HepG2 (cell line): ENCODE measurements around the gene FMNL2. TPM values are rescaled to one million over a fixed set of nuclear protein-coding genes. Genes with fewer than 3 reads are reported as not detected.

Experiments
- ATAC-seq: fragments of 200-7000 bp; cut with Tn5 transposase; 3 replicates; pipeline ENCODE4 v1.9.1; 2020; ENCODE audit warnings: mild to moderate bottlenecking, moderate library complexity
- BruUV-seq: library from RNA; stranded (reverse); fragments of 400-500 nt; replicated peaks from 2 replicates; lab custom pipeline; 2021; lab: Mats Ljungman, UMichigan
- CTCF ChIA-PET: fragments of 300-600 bp; formaldehyde crosslinking; extraction: SDS; loops from one replicate; lab custom pipeline; 2021; ENCODE audit warnings: low total read pairs, inconsistent platforms, low intra/inter-chr PET ratio; lab: Yijun Ruan, JAX
- POLR2A ChIA-PET: fragments of 350-600 bp; sonication (Branson Sonifier 250); formaldehyde crosslinking; loops from one replicate; lab custom pipeline; 2020; ENCODE audit warnings: antibody characterized with exemption, inconsistent platforms; lab: Yijun Ruan, JAX
- DNase-seq: peaks from one replicate; pipeline ENCODE4 v3.0.0-alpha.2; 2015; ENCODE audit warnings: low spot score
- FAIRE-seq: peaks from 3 replicates; lab custom pipeline; 2011; peaks lifted over from hg19 to GRCh38; lab: Jason Lieb, UNC
- H2AFZ ChIP-seq: one replicate; pipeline ENCODE4 v1.6.1; 2011; ENCODE audit warnings: low read length, inconsistent platforms
- H3K27ac ChIP-seq: fragments of 300-600 bp; 3 replicates; pipeline ENCODE4 v1.8.0; 2011; ENCODE audit warnings: mixed run types, mild to moderate bottlenecking, mixed read lengths, low read length, inconsistent platforms; ENCODE audit not compliant: insufficient read depth; ENCODE audit errors: extremely low read length
- H3K27me3 ChIP-seq, 2 experiments: fragments of 200-600 bp in 1 of 2; 2 replicates in 1 of 2; 3 replicates in 1 of 2; pipeline versions ENCODE4 v1.6.0 to v1.8.0; 2011; ENCODE audit warnings: low read length in 2 of 2, mild to moderate bottlenecking in 2 of 2, moderate library complexity in 2 of 2, inconsistent platforms in 1 of 2; ENCODE audit not compliant: insufficient read depth in 2 of 2, control insufficient read depth in 1 of 2
- H3K36me3 ChIP-seq, 2 experiments: fragments of 200-600 bp in 1 of 2; replicated peaks in 1 of 2; 2 replicates in 1 of 2; 3 replicates in 1 of 2; pipeline versions ENCODE4 v1.5.1 to v1.8.0; 2011; ENCODE audit warnings: low read length in 2 of 2, inconsistent platforms in 1 of 2; ENCODE audit not compliant: insufficient read depth in 2 of 2, control insufficient read depth in 1 of 2
- H3K4me1 ChIP-seq: 2 replicates; pipeline ENCODE4 v1.5.1; 2012; ENCODE audit warnings: low read length, inconsistent platforms; ENCODE audit not compliant: insufficient read depth
- H3K4me2 ChIP-seq: 2 replicates; pipeline ENCODE4 v1.6.0; 2011; ENCODE audit warnings: low read depth, low read length, inconsistent platforms
- H3K4me3 ChIP-seq, 3 experiments: fragments of 200-600 bp in 1 of 3; sonication (generic), shearing (Covaris generic) in 1 of 3; replicated peaks in 1 of 3; 2 replicates each; pipeline ENCODE4 v1.5.1; 2011 to 2016; ENCODE audit warnings: low read length in 3 of 3, inconsistent platforms in 2 of 3, low read depth in 2 of 3, mild to moderate bottlenecking in 2 of 3, control low read depth in 1 of 3, mixed read lengths in 1 of 3; ENCODE audit not compliant: insufficient read depth in 1 of 3
- H3K79me2 ChIP-seq: one replicate; pipeline ENCODE4 v1.6.1; 2011; ENCODE audit warnings: low read length, inconsistent platforms; ENCODE audit not compliant: insufficient read depth
- H3K9ac ChIP-seq: 2 replicates; pipeline ENCODE4 v1.6.0; 2011; ENCODE audit warnings: mild to moderate bottlenecking, low read depth, low read length, inconsistent platforms; ENCODE audit not compliant: insufficient read depth
- H3K9me3 ChIP-seq: 2 replicates; pipeline ENCODE4 v1.5.1; 2012; ENCODE audit warnings: mild to moderate bottlenecking, low read length
- H4K20me1 ChIP-seq: 2 replicates; pipeline ENCODE4 v1.6.0; 2011; ENCODE audit warnings: inconsistent platforms, mild to moderate bottlenecking, low read length, moderate library complexity; ENCODE audit not compliant: insufficient read depth
- ARNTL ChIP-seq: sonication (generic); formaldehyde crosslinking; IDR thresholded peaks from 2 replicates; pipeline ENCODE4 v1.4.0; 2020; ENCODE audit warnings: mild to moderate bottlenecking, missing genetic modification reagents
- GABPB1 ChIP-seq: IDR thresholded peaks from 2 replicates; pipeline ENCODE4 v1.6.1; 2016; ENCODE audit warnings: mild to moderate bottlenecking, missing genetic modification reagents, moderate library complexity, missing compliant biosample characterization
- GRHL1 ChIP-seq: sonication (generic); formaldehyde crosslinking; conservative IDR thresholded peaks from 2 replicates; pipeline ENCODE4 v1.8.0; 2022; ENCODE audit warnings: missing genetic modification reagents
- KLF11 ChIP-seq: IDR thresholded peaks from 2 replicates; pipeline ENCODE4 v1.6.1; 2016; ENCODE audit warnings: missing compliant biosample characterization
- MEIS2 ChIP-seq: sonication (generic); formaldehyde crosslinking; IDR thresholded peaks from 2 replicates; pipeline ENCODE4 v1.9.0; 2021; ENCODE audit warnings: mild to moderate bottlenecking, missing genetic modification reagents
- MZF1 ChIP-seq: sonication (generic); formaldehyde crosslinking; IDR thresholded peaks from 2 replicates; pipeline ENCODE4 v1.8.1; 2023; ENCODE audit warnings: mild to moderate bottlenecking, missing genetic modification reagents, borderline replicate concordance
- NR2C2 ChIP-seq: sonication (generic); formaldehyde crosslinking; IDR thresholded peaks from 2 replicates; pipeline ENCODE4 v1.4.0; 2020; ENCODE audit warnings: missing genetic modification reagents, mild to moderate bottlenecking, moderate library complexity, borderline replicate concordance
- PHF21A ChIP-seq: sonication (generic); formaldehyde crosslinking; IDR thresholded peaks from 2 replicates; pipeline ENCODE4 v1.5.0; 2020; ENCODE audit warnings: mild to moderate bottlenecking, missing genetic modification reagents
- REST ChIP-seq, 2 experiments: IDR thresholded peaks; 2 replicates each; pipeline ENCODE4 v1.6.1; 2011 to 2012; ENCODE audit warnings: low read length in 2 of 2, borderline replicate concordance in 1 of 2, low read depth in 1 of 2, mild to moderate bottlenecking in 1 of 2, moderate library complexity in 1 of 2
- SMYD3 ChIP-seq: sonication (generic); formaldehyde crosslinking; IDR thresholded peaks from 2 replicates; pipeline ENCODE4 v1.8.1; 2023; ENCODE audit warnings: mild to moderate bottlenecking, missing genetic modification reagents
- THRA ChIP-seq: sonication (generic); formaldehyde crosslinking; IDR thresholded peaks from 2 replicates; pipeline ENCODE4 v1.4.0; 2020; ENCODE audit warnings: missing genetic modification reagents, borderline replicate concordance
- ZNF335 ChIP-seq: sonication (generic); formaldehyde crosslinking; IDR thresholded peaks from 2 replicates; pipeline ENCODE4 v1.4.0; 2020; ENCODE audit warnings: missing genetic modification reagents
- ZSCAN29 ChIP-seq: sonication (generic); formaldehyde crosslinking; conservative IDR thresholded peaks from 2 replicates; pipeline ENCODE4 v1.4.0; 2020; ENCODE audit warnings: mild to moderate bottlenecking, missing genetic modification reagents
- WGBS: methylation state at CpG from one replicate; pipeline ENCODE4 v1.1.6; 2017; ENCODE audit warnings: low lambda C conversion rate; 5-methylcytosine and 5-hydroxymethylcytosine counted together
- in situ Hi-C: cut with HindIII; loops from 2 replicates; pipeline ENCODE4 v1.10.0; 2017; ENCODE audit warnings: low pct_unique_long_range_greater_than_20kb; ENCODE audit not compliant: extremely low pct_ligation_motif_present
- intact Hi-C: fragments of 100-400 bp; cut with micrococcal nuclease; formaldehyde crosslinking; loops from one replicate; pipeline ENCODE4 v1.10.0; 2022; ENCODE audit not compliant: unreplicated experiment
- polyA plus RNA-seq, 8 experiments: library from polyadenylated mRNA; depleted of rRNA in 3 of 8; stranded (reverse) in 7 of 8; unstranded in 1 of 8; fragments of >200 nt; fragmentation: Illumina TruSeq in 4 of 8; extraction: Trizol in 4 of 8; gene quantifications; 2 replicates each; pipeline versions ENCODE4 v1.2.1 to v1.2.3, GENCODE V29; 2011 to 2016; ENCODE audit warnings: low read depth in 4 of 8, missing spikeins in 1 of 8, mixed read lengths in 1 of 8; ENCODE audit not compliant: insufficient read depth in 1 of 8
- total RNA-seq, 5 experiments: library from RNA; depleted of rRNA; stranded (reverse); fragments of >200 nt; fragmentation: Illumina TruSeq; extraction: Trizol; gene quantifications; 2 replicates each; pipeline ENCODE4 v1.2.3, GENCODE V29; 2016; ENCODE audit warnings: low read depth in 1 of 5

Gene FMNL2
- total and polyA plus RNA-seq, 2 of the 13 experiments (the other 11 are each of a cell fraction or from before 2014, with no cell fraction given): 66.5 to 67.7 TPM

- TF ChIP-seq PHF21A (CRISPR knock-in tag): no peak
- no peak for TF ChIP-seq GRHL1
- TF ChIP-seq SMYD3: no peak
- TF ChIP-seq MZF1 (CRISPR knock-in tag): no peak
Measured at GRCh38 chr2:152483276-152484063, 148.5 kb downstream of the FMNL2 start (continued).

GRCh38 chr2:152485954-152486736 is 151.2 kb downstream of the FMNL2 start:
- Histone ChIP-seq H3K9ac (peak overlapping the region; percentile 71), H3K4me1 (peaks cover 100% of the 10 kb centered on the region), H3K27me3 (no peaks in the 10 kb centered on the region), H3K36me3 (no peaks in the 10 kb centered on the region; a peak in 2 of 5 replicates), H3K9me3 (no peaks in the 10 kb centered on the region), H2AFZ (no peak overlapping the region), H3K79me2 (peaks cover 92% of the 10 kb centered on the region), H3K4me2 (peak overlapping the region; percentile 65), H3K27ac (peak overlapping the region; percentile 84), H4K20me1 (no peaks in the 10 kb centered on the region), H3K4me3 (peak overlapping the region in 2 of 3 experiments; percentile 6 to 36; a peak in 3 of 6 replicates)
- ATAC-seq (peak; percentile 96), DNase-seq (peak; percentile 99), FAIRE-seq (peak; percentile 71)
- in situ Hi-C loops: no loop called here
- BruUV-seq: no TSS peak
- 9% methylated on average over 8 of the region's 8 CpGs for WGBS
- CTCF ChIA-PET: no interaction called here
- POLR2A ChIA-PET: interaction anchor here (0.7 to 2.7 kb wide), 19 partner anchors 9 to 310 kb away, joined by 3 to 18 read pairs (median 4); partner anchors contain the start of genes FMNL2 and STAM2
- intact Hi-C loops: loop anchor here (2.0 kb wide), 1 partner anchor 59 kb away; no protein-coding TSS in a partner anchor
- TF ChIP-seq ZNF335 (CRISPR knock-in tag): peak; percentile 93
- TF ChIP-seq NR2C2: peak; percentile 96
- peak; percentile 87 for TF ChIP-seq KLF11 (CRISPR knock-in tag)
- TF ChIP-seq THRA: peak; percentile 96
- TF ChIP-seq ARNTL (CRISPR knock-in tag): peak; percentile 77
- peak; percentile 72 for TF ChIP-seq GABPB1 (CRISPR knock-in tag)
- 0 out of 4 replicates have a peak, but pooled peaks of 1 of the 2 experiments have one; percentile 33 for TF ChIP-seq REST (IDR thresholded peaks at IDR 0.05; ENCODE audit: borderline replicate concordance in 1 of 2, low read depth in 1 of 2, low read length in 2 of 2)
- TF ChIP-seq MEIS2 (CRISPR knock-in tag): peak; percentile 71; the same call in 1 of the 2 replicates
- TF ChIP-seq ZSCAN29 (CRISPR knock-in tag): peak; percentile 68; the same call in 1 of the 2 replicates
